Liver (tissue), 9 donors: ENCODE measurements around the gene TBC1D9. TPM values are rescaled to one million over a fixed set of nuclear protein-coding genes. Genes with fewer than 3 reads are reported as not detected.

Experiments used
- DNase-seq: peaks from one replicate; pipeline ENCODE4 v3.0.0-alpha.2; 2017; ENCODE audit warnings: low spot score
- H3K27ac ChIP-seq, 2 donors: one replicate each; pipeline ENCODE4 v1.7.0; 2013; ENCODE audit warnings: inconsistent platforms in 2 of 2, low read length in 2 of 2, control low read depth in 1 of 2, low read depth in 1 of 2, mild to moderate bottlenecking in 1 of 2
- H3K27me3 ChIP-seq, 4 donors: one replicate each; pipeline versions ENCODE4 v1.6.1 to v1.7.0; 2013; ENCODE audit warnings: low read length in 3 of 4, inconsistent platforms in 1 of 4, mild to moderate bottlenecking in 1 of 4, moderate library complexity in 1 of 4; ENCODE audit not compliant: control insufficient read depth in 4 of 4, insufficient read depth in 4 of 4
- H3K36me3 ChIP-seq, 4 donors: one replicate each; pipeline versions ENCODE4 v1.6.1 to v1.7.0; 2013; ENCODE audit warnings: low read length in 3 of 4, mild to moderate bottlenecking in 3 of 4, low read depth in 1 of 4, moderate library complexity in 1 of 4; ENCODE audit not compliant: control insufficient read depth in 4 of 4, insufficient read depth in 3 of 4
- H3K4me1 ChIP-seq, 4 donors: one replicate each; pipeline versions ENCODE4 v1.6.1 to v1.7.0; 2013; ENCODE audit warnings: low read length in 3 of 4, mild to moderate bottlenecking in 3 of 4, moderate library complexity in 1 of 4; ENCODE audit not compliant: control insufficient read depth in 4 of 4, insufficient read depth in 4 of 4
- H3K4me3 ChIP-seq, 3 donors: one replicate each; pipeline versions ENCODE4 v1.6.1 to v1.7.0; 2013; ENCODE audit warnings: low read length in 3 of 3, control low read depth in 1 of 3, low read depth in 1 of 3, mild to moderate bottlenecking in 1 of 3
- H3K9ac ChIP-seq, 2 donors: one replicate each; pipeline ENCODE4 v1.7.0; 2013; ENCODE audit warnings: low read length in 2 of 2, mild to moderate bottlenecking in 2 of 2, moderate library complexity in 2 of 2, control low read depth in 1 of 2, low read depth in 1 of 2
- H3K9me3 ChIP-seq, 4 donors: one replicate each; pipeline versions ENCODE4 v1.6.1 to v1.7.0; 2013; ENCODE audit warnings: low read length in 3 of 4; ENCODE audit not compliant: control insufficient read depth in 4 of 4
- ATF3 ChIP-seq: IDR thresholded peaks from 2 replicates; pipeline ENCODE4 v1.6.1; 2016; ENCODE audit warnings: antibody characterized with exemption
- CTCF ChIP-seq: fragments of 150-350 bp; IDR thresholded peaks from 2 replicates; pipeline ENCODE4 v1.5.1; 2017; ENCODE audit warnings: improper control_type of control experiment, low read depth, low read length; ENCODE audit not compliant: missing input control
- EGR1 ChIP-seq, 2 donors: IDR thresholded peaks; 2 replicates each; pipeline ENCODE4 v1.6.1; 2016 to 2018; ENCODE audit warnings: antibody characterized with exemption in 2 of 2, low read depth in 2 of 2
- FOXA1 ChIP-seq: IDR thresholded peaks from 2 replicates; pipeline ENCODE4 v1.6.1; 2016; ENCODE audit warnings: antibody characterized with exemption
- GABPA ChIP-seq, 2 donors: IDR thresholded peaks in 1 of 2; conservative IDR thresholded peaks in 1 of 2; 2 replicates each; pipeline ENCODE4 v1.6.1; 2016; ENCODE audit warnings: antibody characterized with exemption in 2 of 2, mild to moderate bottlenecking in 1 of 2, moderate library complexity in 1 of 2
- HNF4A ChIP-seq, 2 donors: conservative IDR thresholded peaks; 2 replicates each; pipeline ENCODE4 v1.6.1; 2016; ENCODE audit warnings: antibody characterized with exemption in 2 of 2, mild to moderate bottlenecking in 2 of 2
- HNF4G ChIP-seq: IDR thresholded peaks from 2 replicates; pipeline ENCODE4 v1.6.1; 2016; ENCODE audit warnings: antibody characterized with exemption
- JUND ChIP-seq, 2 donors: IDR thresholded peaks; 2 replicates each; pipeline ENCODE4 v1.6.1; 2016; ENCODE audit warnings: antibody characterized with exemption in 2 of 2
- MAX ChIP-seq: IDR thresholded peaks from 2 replicates; pipeline ENCODE4 v1.6.1; 2016; ENCODE audit warnings: antibody characterized with exemption
- NR2F2 ChIP-seq: IDR thresholded peaks from 2 replicates; pipeline ENCODE4 v1.6.1; 2016; ENCODE audit warnings: antibody characterized with exemption
- RAD21 ChIP-seq, 2 donors: IDR thresholded peaks; 2 replicates each; pipeline ENCODE4 v1.6.1; 2016; ENCODE audit warnings: antibody characterized with exemption in 2 of 2, mild to moderate bottlenecking in 2 of 2
- REST ChIP-seq: IDR thresholded peaks from 2 replicates; pipeline ENCODE4 v1.6.1; 2016; ENCODE audit warnings: antibody characterized with exemption, mild to moderate bottlenecking
- SP1 ChIP-seq: IDR thresholded peaks from 2 replicates; pipeline ENCODE4 v1.6.1; 2018; ENCODE audit warnings: antibody characterized with exemption, mild to moderate bottlenecking
- TAF1 ChIP-seq: conservative IDR thresholded peaks from 2 replicates; pipeline ENCODE4 v1.6.1; 2016; ENCODE audit warnings: antibody characterized with exemption, mild to moderate bottlenecking
- YY1 ChIP-seq: IDR thresholded peaks from 2 replicates; pipeline ENCODE4 v1.6.1; 2016; ENCODE audit warnings: antibody characterized with exemption, mild to moderate bottlenecking
- ZBTB33 ChIP-seq: IDR thresholded peaks from 2 replicates; pipeline ENCODE4 v1.6.1; 2016; ENCODE audit warnings: antibody characterized with exemption
- WGBS: extraction: QIAGEN DNeasy Blood & Tissue Kit; methylation state at CpG from one replicate; pipeline ENCODE4 v1.1.7; 2013; 5-methylcytosine and 5-hydroxymethylcytosine counted together
- polyA plus RNA-seq, 2 donors: library from polyadenylated mRNA; stranded (reverse) in 1 of 2; unstranded in 1 of 2; fragments of 200-250 nt in 1 of 2; fragments of >200 nt in 1 of 2; fragmentation: Nextera tagmentation in 1 of 2; extraction: Ambion mirVana in 1 of 2; gene quantifications; one replicate each; pipeline versions ENCODE4 v1.2.1 to v1.2.3, GENCODE V29; 2013 to 2015
- total RNA-seq, 2 donors: library from RNA; depleted of rRNA; stranded (reverse); fragments of >200 nt; gene quantifications; one replicate each; pipeline ENCODE4 v1.2.3, GENCODE V29; 2014
- donor health status: healthy.
- donor health status: healthy.
- donor health status: healthy.
- donor health status: healthy.
- donor health status: healthy.

Gene TBC1D9
- total and polyA plus RNA-seq, 4 donors, result 1.4 to 8.5 (median 6.3) TPM

GRCh38 chr4:140777386-140777785 is 21.2 kb upstream of the TBC1D9 start:
- no peak overlapping the region for H3K27ac ChIP-seq
- H3K9ac ChIP-seq, result no peak overlapping the region
- TF ChIP-seq MAX (no peak), GABPA (IDR thresholded peaks at IDR 0.05 in 1 of 2, conservative IDR thresholded peaks at IDR 0.05 in 1 of 2) (no peak), ATF3 (no peak), TAF1 (no peak), RAD21 (IDR thresholded peaks at IDR 0.05) (no peak), NR2F2 (no peak), SP1 (no peak), REST (no peak), HNF4G (no peak), CTCF (no peak), HNF4A (conservative IDR thresholded peaks at IDR 0.05) (no peak), JUND (IDR thresholded peaks at IDR 0.05) (no peak), ZBTB33 (no peak), YY1 (no peak), FOXA1 (no peak)
- H3K36me3 ChIP-seq, result no peaks in the 10 kb centered on the region
- no peak for DNase-seq
- no peaks in the 10 kb centered on the region for H3K4me1 ChIP-seq
- no peak overlapping the region for H3K4me3 ChIP-seq
- 87% methylated on average over 1 of the region's 1 CpG for WGBS
- H3K27me3 ChIP-seq, result no peaks in the 10 kb centered on the region
- no peaks in the 10 kb centered on the region for H3K9me3 ChIP-seq

- Histone ChIP-seq H3K9ac (no peak overlapping the region), H3K4me3 (no peak overlapping the region), H3K9me3 (no peaks in the 10 kb centered on the region), H3K4me1 (no peaks in the 10 kb centered on the region), H3K36me3 (no peaks in the 10 kb centered on the region), H3K27me3 (no peaks in the 10 kb centered on the region), H3K27ac (no peak overlapping the region)
- 86% methylated on average over 2 of the region's 2 CpGs for WGBS
- DNase-seq, result no peak
- TF ChIP-seq MAX (no peak), ATF3 (no peak), EGR1 (IDR thresholded peaks at IDR 0.05; ENCODE audit: low read depth in 2 of 2) (no peak), FOXA1 (no peak), CTCF (no peak)
Measured at GRCh38 chr4:140776556-140776955, 20.4 kb upstream of the TBC1D9 start.
